Retina (tissue), 1 donor: ENCODE measurements around the gene SCYGR5.
A peak's percentile ranks its signal among the peaks of the same experiment; 100 is the strongest.
"Not testable (repeated sequence)": the region's sequence is repeated elsewhere in the genome, so short reads cannot be mapped to it uniquely, and the experiment has no call there.

Source experiments
- DNase-seq: peaks from one replicate; pipeline ENCODE4 v3.0.0-alpha.2; 2016

The SCYGR5 gene, protein sequence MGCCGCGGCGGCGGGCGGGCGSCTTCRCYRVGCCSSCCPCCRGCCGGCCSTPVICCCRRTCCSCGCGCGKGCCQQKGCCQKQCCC

DNA sequence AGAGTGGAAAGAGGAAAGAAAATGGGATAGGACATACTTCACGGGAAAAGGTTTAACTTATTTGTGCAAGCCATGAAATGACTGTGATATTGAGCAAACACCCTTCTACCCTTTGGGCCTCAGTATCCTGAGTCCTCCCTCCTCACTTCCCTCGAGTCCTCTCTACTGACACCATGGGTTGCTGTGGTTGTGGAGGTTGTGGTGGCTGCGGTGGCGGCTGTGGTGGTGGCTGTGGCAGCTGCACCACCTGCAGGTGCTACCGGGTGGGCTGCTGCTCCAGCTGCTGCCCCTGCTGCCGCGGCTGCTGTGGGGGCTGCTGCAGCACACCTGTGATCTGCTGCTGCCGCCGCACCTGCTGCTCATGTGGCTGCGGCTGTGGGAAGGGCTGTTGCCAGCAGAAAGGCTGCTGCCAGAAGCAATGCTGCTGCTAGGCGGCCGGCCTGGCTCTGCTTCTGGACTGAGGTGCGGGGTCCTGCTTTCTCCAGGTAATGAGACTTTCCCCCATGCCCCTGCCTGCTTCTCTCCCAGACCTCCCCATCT, at the start of gene SCYGR5:
Gene SCYGR5, plus strand, starts transcription at position 174 of the 540 bp plus-strand sequence. Its CDS starts 0 bp downstream, at position 174.
- DNase-seq: not testable (repeated sequence)

GRCh38 chr2:227617316-227618230, 49.0 kb upstream of the SCYGR5 start, which contains the start of gene SCYGR4:
Gene SCYGR4 (plus strand): TSS chr2:227617498. CDS start chr2:227617498, 0 bp downstream.
- no peak for DNase-seq

DNA sequence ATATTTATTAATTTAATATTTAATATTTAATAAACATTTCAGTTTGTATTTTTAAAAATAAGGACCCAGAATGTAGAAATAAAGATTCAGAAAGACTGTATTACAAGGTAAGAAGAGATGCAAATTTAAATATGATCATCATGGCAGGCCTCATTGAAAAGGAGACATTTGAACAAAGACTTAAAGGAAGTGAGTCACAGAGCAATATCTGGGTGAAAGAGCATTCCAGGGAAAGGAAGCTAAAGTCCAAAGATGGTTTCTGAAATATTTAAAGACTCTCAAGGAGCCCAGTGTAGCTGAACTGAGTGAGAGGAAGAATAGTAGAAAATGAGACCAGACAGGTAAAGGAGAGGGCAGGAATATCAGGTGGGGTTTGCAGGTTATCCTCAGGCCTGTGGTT, 43.4 kb upstream of the SCYGR5 start:
- no peak for DNase-seq

DNA sequence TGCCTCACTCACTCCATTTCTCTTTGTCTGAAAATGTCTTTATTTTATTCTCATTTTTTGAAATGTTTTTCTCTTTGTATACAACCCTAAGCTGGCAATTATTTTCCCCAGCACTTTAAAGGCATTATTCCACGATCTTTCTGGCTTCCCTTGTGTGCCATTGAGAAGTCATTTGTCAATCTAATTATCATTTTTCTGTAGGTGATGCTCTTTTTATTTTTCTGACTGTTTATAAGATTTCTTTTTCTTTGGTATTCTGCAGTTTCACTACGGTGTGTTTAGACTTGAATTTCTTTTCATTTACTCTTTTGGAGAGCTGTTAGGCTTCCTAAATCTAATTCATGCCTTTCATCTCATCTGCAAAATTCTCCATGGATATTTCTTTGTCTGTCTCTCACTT, 41.2 kb upstream of the SCYGR5 start:
- no peak for DNase-seq

GRCh38 chr2:227626580-227627151, 39.9 kb upstream of the SCYGR5 start:
- no peak for DNase-seq

DNA sequence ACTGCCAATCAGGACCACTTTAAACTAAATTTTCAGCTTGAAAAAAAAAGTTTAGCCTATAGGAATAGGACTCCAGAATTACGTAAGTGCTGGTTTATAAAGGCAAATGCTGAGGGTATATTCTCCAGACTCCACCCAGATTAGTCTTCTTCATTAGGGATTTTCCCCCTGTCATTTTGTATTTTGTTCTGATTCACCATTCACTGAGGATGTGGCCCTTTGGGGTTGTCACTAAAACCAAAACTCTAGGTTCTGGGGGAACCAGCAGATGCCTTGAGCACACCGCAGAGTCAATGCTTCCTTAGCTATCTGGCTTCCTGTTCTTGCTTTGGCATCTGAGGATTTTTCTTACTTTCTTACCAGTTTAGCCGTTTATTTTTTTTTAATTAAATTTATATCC, 38.8 kb upstream of the SCYGR5 start:
- DNase-seq: no peak

DNA sequence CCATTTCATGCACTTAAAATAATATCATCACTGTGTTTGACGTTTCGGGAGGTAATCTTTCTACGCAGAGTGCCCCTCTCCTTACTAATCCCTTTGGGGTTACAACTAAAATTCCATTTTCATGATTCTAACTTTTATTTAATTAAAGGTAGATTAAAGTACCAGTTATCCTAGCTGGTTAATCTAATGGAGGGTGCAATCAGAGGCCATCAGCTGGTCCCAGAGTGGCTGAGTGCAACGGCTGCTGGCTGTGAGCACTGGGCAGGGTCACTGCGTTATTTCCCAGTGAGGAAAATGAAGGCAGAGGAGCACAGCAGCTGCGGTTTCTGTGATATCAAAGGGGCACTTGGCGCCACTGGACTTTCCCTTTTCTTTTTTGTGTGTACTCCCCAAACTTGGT, 37.2 kb upstream of the SCYGR5 start:
- DNase-seq: no peak

DNA sequence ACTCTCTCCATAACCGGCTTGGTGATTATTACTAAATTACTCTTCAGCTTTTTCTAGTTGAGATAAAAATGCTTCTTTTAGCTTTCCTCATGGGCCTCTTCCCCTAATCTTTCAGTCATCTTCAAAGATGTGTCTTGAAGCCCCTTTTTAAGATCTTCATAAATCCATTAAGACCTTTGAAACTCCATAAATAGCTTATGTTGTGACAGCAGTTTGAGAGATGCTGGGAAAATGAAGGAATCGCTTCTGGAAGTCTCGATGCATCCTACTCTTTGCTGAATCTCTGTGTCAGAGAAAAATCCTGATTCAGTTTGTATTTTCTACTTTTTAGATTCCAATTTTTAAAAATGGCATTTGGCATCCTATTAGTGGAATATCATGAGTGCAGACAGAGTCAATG, 36.3 kb upstream of the SCYGR5 start:
- DNase-seq: no peak

DNA sequence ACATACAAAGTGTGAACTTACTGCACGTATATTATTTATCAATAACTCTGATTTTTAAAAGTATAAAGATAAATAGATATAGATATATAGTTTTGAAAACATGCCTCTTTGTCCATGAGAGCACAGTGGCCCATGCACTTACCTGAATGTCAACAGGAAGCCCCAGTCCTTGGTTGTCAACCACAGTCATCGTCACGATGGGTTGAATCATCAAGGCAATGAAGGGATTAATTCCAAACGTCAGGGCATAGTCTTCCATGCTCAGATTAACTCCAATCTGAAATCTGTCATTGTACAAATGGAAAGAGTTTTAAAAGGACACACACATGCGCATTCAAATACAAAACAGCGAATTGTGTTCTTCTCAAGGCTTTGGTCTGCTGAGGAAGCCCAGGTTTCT, 33.8 kb upstream of the SCYGR5 start:
- no peak for DNase-seq

DNA sequence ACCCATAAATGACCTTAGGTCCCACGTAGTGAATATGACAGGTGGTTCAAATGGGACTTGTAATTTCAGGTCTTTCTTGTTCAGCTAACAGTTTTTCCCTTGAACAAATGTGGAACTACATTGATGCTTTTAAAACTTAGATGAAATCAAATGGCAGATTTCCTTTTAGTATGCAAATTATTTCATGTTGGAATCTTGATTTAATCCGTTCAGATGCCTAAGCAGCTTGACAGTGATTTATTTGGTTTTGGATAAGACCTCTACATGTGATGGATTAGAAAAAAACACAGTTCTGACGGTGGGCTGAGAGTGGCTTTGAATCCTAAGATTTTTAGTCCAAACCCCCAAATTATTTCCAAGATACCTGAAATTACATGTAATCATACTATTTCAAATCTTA, 32.4 kb upstream of the SCYGR5 start:
- DNase-seq: no peak

DNA sequence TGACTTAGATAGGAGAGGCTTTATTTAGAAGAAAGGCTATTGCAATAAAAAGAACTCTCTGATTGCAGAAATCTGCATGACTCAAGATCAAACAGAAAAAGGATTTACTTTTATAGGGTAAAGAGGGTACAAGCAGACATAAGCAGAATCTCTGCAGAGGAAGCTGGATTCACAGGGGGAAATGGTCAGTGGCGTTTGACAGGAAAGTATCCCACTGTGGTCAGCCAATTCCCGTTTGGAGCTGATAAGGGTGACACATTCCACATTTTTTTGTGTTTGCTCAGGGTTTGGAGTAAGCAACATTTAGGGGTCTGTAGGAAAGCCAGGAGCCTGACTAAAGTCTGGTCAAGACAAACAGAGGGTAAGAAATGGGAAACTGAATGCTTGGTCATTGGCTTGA, 23.9 kb upstream of the SCYGR5 start:
- DNase-seq: no peak

DNA sequence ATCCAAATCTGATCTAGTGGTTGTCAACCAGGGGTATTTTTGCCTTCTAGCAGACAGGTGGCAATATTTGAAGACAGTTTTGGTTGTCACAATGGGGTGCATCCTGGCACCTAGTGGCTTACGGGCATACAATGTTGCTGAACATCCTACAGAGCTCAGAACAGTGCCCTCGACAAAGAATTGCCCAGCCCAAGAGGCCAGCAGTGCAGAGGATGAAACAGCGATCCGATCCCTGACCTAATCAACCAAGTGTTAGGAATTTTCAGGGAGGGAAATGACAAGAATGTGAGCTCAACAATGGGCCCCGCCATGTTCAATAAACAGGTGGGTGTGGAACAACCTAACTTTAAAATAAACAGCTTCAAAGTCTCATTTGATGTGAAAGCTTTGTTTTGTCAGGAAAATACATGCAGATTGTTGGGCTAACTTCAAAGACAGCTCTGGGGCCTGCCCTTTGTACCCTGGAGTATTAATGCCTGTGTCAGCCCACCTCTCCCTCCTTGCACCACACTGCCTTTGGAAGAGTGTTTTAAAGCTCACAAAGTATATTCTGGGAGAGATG, 22.5 kb upstream of the SCYGR5 start:
- no peak for DNase-seq

DNA sequence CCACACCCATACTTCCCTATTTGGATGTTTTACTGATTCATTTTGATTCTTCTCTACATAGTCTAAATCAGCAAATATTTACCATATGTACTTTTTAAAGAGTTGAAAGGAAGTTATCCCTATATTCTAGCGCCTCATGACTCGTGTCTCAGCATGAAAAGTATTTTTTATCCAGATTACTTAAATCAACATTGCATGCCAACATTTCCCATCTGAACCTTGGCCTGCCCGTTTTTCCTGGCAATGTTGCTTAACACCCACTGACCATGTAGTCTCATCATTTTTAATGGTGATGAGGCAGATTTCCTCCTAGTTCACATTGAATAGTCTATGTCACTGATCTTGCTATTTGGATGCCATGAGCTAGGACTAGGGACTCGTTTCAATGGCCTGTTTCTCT, 13.2 kb upstream of the SCYGR5 start:
- DNase-seq: no peak

GRCh38 chr2:227654426-227654825, 12.2 kb upstream of the SCYGR5 start:
- no peak for DNase-seq

DNA sequence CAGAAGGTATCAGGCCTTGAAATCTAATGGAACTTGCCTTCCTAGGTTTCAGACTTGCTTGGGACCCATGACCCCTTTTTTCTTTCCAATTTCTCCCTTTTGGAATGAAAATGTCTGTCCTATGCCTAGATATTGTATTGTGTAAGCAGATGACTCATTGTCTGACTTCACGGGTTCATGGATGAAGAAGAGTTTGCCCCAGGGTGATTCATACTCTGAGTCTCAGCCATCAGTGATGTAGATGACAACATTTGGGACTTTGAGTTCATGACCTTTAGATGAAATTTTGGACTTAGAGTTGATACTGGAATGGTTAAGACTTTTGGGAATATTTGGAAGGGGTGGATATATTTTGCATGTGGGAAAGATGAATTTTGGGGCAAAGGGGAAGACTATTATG, 11.2 kb upstream of the SCYGR5 start:
- no peak for DNase-seq

- no peak for DNase-seq
Measured at GRCh38 chr2:227657199-227657845, 9.3 kb upstream of the SCYGR5 start.

DNA sequence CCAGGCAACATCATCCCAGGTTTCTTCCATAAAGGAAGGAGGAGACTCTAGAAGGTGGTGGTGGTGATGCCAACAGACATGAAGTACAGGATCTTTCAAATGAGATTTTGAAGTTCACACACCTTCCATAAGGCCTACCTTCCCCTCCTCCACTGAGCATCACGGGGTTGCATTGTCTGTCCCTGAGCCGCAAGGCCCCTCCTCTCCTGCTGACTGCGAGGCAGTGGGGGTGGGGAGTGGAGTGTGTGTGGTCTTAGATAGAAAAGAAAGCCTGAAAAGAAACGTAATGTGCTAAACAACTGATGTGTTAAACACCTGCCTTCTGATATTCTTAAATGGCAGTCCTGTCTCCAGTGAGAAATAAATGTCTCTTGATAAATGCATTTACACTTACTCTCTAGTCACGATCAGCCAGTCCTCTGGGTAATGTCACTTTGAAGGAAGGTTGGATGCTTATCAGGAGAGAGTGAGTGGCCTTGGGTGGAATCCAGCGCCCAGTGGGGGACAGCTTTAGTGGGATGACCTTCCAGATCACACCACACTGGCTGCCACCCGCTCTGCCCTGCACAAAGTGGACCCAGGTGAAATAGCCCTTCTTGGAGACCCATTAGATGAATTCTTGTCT, 5.5 kb upstream of the SCYGR5 start:
- peak; percentile 53 for DNase-seq

GRCh38 chr2:227661827-227662226, 4.8 kb upstream of the SCYGR5 start:
- DNase-seq: no peak

DNA sequence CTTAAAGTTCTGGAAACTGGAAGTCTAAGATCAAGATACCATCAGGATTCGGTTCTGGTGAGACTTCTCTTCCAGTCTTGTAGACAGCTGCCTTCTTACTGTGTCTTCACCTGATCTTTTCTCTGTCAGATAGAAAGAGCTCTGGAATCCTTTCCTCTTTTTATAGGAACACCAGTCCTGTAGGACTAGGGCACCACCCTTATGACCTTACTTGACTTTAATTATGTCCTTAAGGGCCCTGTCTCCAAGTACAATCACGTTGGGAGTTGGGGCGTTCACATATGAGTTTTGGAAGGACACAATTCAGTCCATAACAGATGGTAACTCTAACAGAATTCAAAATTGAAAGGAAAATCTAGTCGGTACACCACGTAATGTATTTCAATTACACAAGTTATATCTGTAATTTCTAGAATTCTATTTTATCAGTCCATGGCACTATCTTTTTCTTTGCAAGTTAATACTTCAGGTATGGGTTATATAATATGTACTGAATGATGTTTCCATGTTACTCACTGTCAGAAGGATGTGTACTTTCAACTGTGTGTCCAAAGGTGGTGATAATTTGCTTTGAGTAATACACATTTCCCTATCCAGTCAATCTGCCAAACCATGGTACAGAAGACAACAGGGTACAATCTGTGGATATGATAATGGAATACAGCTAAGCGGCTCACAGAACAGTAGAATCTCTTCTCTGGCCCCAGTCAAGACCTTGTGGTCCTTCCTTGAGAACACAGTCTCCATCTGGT, 1.2 kb upstream of the SCYGR5 start:
- DNase-seq: no peak

GRCh38 chr2:227671170-227671905, 4.7 kb downstream of the SCYGR5 start:
- no peak for DNase-seq

DNA sequence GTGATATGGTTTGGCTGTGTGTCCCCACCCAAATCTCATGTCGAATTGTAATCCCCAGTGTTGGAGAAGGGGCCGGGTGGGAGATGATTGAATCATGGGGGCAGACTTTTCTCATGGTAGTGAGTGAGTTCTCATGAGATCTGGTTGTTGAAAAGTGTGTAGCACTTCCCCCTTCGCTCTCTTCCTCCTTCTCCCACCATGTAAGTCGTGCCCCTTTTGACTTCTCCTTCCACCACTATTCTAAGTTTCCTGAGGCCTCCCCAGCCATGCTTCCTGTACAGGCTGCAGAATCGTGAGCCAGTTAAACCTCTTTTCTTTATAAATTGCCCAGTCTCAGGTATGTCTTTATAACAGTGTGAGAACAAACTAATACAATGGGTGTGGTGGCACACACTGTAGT, 7.0 kb downstream of the SCYGR5 start:
- DNase-seq: not testable (repeated sequence)
